ENCODE data around the gene SSUH2.

DNA sequence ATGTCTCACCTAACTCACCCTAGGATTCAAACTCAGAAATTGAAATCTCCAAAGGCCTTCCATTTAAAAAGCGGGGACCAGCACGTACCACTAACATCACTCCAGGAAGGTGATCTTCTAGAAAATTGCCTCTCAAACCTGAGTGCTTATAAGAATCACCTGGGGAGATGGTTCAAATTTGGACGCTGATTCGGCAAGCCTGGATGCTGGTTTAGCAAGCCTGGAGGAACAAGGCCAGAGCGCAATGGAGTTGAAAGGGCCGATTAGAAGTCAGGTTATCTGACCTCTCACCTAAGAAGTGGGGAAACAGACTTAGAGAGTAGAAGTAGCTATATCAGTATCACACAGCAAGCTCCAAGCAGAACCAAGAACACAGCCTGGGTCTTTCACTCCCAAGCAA lies 68.2 kb downstream of the SSUH2 start:
- TF ChIP-seq POLR2A (IDR thresholded peaks at IDR 0.05) (no peak), POLR2AphosphoS5 (IDR thresholded peaks at IDR 0.05) (no peak)
- TF ChIP-seq, protein P1, sequence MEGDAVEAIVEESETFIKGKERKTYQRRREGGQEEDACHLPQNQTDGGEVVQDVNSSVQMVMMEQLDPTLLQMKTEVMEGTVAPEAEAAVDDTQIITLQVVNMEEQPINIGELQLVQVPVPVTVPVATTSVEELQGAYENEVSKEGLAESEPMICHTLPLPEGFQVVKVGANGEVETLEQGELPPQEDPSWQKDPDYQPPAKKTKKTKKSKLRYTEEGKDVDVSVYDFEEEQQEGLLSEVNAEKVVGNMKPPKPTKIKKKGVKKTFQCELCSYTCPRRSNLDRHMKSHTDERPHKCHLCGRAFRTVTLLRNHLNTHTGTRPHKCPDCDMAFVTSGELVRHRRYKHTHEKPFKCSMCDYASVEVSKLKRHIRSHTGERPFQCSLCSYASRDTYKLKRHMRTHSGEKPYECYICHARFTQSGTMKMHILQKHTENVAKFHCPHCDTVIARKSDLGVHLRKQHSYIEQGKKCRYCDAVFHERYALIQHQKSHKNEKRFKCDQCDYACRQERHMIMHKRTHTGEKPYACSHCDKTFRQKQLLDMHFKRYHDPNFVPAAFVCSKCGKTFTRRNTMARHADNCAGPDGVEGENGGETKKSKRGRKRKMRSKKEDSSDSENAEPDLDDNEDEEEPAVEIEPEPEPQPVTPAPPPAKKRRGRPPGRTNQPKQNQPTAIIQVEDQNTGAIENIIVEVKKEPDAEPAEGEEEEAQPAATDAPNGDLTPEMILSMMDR (IDR thresholded peaks at IDR 0.05) = no peak
